ENCODE data around the gene CELF2. TPM values are rescaled to one million over a fixed set of nuclear protein-coding genes. Genes with fewer than 3 reads are reported as not detected.
"Not testable (repeated sequence)": the region's sequence is repeated elsewhere in the genome, so short reads cannot be mapped to it uniquely, and the experiment has no call there.

Gene CELF2
- total RNA-seq, 1 donor from 2014 or later, result 67.5 TPM

DNA sequence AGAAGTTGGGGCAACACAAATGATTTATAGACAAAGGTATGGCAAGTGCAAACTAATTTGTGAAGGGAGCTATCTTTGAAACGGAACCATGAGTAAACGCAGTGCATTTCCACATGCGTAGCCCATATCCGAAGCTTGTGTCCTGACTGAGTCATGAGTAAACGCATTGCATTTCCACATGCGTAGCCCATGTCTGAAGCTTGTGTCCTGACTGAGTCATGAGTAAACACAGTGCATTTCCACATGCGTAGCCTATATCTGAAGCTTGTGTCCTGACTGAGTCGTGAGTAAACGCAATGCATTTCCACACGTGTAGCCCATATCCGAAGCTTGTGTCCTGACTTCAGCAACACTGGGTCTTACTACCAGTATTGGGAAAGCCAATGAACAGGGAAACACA is 95.0 kb downstream of the CELF2 start:
- no peak for DNase-seq (ENCODE audit: low spot score)
- intact Hi-C loops (cut with DNase I), result no loop called here

DNA sequence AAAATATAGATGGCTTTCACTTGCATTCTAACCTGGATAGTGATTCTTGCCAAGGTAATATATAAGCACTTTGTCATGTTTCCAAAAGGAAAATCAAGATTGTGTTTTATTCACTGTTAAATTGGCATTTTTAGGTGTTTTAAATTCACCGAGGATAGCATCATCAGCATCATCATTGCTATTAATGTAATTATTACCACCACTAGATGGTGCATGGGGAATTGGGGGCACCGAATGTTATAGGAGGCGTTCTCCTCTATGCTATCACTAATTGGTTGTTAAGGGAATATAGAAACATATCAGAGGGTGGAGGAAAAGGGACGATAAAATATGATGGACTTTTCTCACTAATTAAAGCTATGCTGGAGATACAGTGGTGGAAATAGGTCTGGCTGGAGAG is 95.5 kb downstream of the CELF2 start:
- intact Hi-C loops (cut with DNase I), result no loop called here
- DNase-seq (ENCODE audit: low spot score), result no peak

DNA sequence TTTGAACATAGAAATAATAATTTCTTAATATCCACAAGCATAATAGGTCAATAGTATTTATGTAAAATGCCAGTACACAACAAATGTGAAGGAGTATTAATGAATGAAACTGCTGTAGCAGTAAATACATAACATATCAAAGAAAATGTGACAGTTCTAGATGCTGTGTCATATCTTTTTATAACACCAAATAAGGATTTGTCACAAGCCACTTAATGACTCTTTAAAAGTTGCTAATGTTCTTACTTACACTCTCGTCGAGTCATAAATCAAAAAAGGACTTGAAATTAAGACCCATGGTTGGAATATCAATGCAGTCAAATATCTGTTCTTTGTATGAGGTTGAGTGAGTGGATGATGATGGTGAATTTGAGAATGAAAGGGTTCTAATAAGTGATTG is 96.6 kb downstream of the CELF2 start:
- intact Hi-C loops (cut with DNase I), result no loop called here
- DNase-seq (ENCODE audit: low spot score), result no peak

DNA sequence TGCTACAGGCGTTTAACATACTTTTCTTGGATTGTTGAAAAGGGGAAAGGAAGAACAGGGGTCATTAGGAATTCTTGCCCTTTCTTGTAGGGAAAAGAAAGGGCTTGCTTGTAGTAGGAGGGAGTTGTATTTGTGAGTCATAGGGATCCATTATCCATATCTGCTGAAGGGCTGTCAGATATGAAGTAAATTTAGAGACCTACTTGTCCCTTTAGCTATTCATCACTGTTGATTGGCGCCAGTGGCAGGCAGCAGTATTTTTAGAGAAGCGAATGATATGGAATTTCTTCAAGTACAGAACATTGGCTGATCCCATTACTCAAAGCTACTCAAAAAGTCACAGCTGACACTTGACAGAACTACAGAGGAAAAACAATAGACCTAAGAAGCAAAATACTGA is 97.7 kb downstream of the CELF2 start:
- DNase-seq (ENCODE audit: low spot score), result no peak
- intact Hi-C loops (cut with DNase I), result loop anchor here (5.0 kb wide), 1 partner anchor 47 kb away; no protein-coding TSS in a partner anchor

DNA sequence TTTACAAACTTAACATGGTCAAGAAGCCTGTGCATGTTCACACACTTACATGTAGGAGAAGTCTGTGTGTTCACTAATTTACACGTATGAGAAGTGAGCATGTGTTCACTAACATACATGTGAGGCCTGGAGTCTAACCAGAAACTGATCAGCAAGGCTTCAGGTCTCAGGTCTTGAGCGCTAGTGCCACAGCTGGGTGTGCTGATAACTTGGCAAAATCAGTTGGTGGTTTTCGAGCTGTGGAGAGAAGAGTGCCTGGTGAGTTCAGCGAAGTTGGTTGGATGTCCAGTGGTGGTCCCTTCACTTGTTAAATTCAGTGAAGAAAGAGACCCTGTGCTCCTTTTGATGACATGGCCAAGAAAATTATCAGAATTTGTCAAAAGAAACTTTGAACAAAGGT is 98.7 kb downstream of the CELF2 start:
- no peak for DNase-seq (ENCODE audit: low spot score)
- intact Hi-C loops (cut with DNase I), result loop anchor here (5.0 kb wide), 1 partner anchor 46 kb away; no protein-coding TSS in a partner anchor

DNA sequence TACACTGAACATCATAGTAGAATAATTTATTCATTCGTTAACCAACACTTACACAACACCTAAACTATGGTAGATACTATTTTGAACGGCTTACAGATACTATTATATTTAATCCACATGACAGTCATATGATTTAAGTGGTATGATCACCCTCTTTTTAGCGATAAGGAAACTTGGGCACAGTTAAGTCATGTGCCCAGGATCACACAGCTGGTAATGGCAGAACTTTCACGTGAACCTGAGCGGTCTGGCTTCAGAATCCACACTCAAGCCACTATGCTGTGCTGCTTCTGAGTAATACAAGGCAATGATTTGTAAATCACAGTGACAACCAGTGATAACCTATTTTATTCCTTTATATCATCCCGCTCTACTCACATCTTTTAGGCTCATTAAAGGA is 99.1 kb downstream of the CELF2 start:
- intact Hi-C loops (cut with DNase I), result loop anchor here (5.0 kb wide), 1 partner anchor 45 kb away; no protein-coding TSS in a partner anchor
- no peak for DNase-seq (ENCODE audit: low spot score)

DNA sequence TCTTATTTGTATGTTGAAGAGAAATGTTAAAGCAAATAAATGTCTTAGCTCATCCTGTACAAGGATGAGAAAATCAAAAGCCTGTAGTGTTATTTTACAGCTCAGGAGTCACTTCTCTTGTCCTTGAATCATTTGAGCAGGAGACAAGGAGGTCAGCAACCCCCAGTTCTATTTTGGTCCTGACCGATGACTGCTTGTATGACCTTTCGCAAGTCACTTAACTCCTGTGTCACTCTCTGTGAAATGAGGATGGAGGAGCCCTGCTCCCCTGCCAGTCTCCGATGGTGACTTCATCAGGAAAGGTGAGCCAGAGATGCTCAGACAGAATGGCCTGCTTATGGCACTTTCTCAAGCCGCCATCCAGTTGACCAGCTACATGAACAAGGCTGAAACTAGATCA is 101.0 kb downstream of the CELF2 start:
- DNase-seq (ENCODE audit: low spot score), result no peak

DNA sequence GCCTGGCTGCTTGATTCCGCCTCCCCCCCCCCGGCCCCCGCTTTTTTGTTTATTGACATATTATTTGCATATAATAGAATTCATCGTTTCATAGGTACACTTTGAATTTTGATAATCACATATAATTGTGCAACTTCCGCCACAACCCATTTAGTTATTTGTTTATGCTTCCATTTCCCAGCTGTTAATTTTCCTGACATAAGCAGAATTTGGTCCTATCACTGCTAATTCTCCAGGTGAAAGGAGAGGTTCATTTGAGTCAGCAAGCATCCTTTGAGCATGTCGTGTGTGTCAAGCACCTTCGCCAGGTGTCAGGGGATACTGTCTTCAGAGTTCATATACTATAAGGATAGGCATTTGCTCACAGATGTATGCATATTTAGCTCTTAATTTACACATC is 102.2 kb downstream of the CELF2 start:
- intact Hi-C loops (cut with DNase I), result loop anchor here (5.0 kb wide), 1 partner anchor 42 kb away; no protein-coding TSS in a partner anchor
- no peak for DNase-seq (ENCODE audit: low spot score)

More for the DNA sequence above, 101.0 kb downstream of the CELF2 start:
- intact Hi-C loops (cut with DNase I), result loop anchor here (5.0 kb wide), 1 partner anchor 44 kb away; no protein-coding TSS in a partner anchor

DNA sequence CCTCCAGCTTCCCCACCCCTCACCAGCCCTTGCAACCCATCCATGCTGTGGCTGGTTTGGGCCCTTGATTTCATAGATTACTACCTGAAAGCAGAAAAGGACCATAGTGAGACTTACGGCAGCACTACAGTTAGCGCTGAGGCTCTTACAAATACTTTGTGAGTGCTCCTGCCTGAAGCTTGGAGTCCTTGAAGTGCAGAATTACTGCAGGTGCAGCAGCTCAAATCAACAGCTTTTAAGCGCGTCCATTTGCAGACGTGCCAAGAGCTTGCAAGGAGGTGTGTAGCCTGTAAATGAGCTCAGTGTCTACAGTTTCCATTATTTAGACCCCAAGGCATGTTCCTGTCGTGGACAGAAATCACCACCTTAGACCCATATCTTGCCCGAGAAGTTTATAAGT is 103.0 kb downstream of the CELF2 start:
- DNase-seq (ENCODE audit: low spot score), result no peak
- intact Hi-C loops (cut with DNase I), result no loop called here

DNA sequence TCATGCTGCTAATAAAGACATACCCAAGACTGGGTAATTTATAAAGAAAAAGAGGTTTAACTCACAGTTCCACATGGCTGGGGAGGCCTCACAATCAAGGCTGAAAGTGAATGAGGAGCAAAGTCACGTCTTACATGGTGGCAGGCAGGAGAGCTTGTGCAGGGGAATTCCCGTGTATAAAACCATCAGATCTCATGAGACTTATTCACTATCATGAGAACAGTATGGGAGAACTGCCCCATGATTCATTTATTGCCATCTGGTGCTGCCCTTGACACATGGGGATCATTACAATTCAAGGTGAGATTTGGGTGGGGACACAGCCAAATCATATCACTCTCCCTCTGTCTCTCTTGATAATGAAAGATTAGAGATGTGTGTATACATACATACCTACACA is 106.2 kb downstream of the CELF2 start:
- intact Hi-C loops (cut with DNase I); DNase-seq (ENCODE audit: low spot score): not testable (repeated sequence)

DNA sequence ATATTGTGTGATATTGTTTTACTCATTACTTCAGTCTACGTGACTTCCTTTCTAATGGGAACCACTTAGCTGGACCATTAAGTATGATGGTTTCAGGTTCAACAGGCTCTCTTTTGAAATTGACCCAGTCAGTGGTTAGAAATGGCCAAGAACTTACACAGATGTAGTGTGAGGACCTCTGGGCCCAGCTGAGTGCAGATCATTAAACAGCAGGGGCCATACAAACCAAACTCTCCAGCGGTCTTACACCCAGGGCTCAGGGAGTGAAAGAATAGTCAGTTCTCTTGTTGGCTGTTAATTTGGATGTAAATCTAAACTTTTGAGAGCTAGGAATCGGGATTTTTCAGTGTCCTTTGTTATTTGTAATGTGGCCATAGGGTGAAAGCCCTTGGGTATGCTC is 107.3 kb downstream of the CELF2 start:
- DNase-seq (ENCODE audit: low spot score), result no peak
- intact Hi-C loops (cut with DNase I), result no loop called here

DNA sequence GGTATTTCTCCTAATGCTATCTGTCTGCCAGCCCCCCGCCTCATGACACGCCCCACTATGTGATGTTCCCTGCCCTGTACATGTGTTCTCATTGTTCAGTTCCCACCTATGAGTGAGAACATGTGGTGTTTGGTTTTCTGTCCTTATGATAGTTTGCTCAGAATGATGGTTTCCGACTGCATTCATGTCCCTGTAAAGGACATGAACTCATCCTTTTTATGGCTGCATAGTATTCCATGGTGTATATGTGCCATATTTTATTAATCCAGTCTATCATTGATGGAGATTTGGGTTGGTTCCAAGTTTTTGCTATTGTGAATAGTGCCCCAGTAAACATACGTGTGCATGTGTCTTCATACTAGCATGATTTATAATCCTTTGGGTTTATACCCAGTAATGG is 109.3 kb downstream of the CELF2 start:
- intact Hi-C loops (cut with DNase I); DNase-seq (ENCODE audit: low spot score): not testable (repeated sequence)

DNA sequence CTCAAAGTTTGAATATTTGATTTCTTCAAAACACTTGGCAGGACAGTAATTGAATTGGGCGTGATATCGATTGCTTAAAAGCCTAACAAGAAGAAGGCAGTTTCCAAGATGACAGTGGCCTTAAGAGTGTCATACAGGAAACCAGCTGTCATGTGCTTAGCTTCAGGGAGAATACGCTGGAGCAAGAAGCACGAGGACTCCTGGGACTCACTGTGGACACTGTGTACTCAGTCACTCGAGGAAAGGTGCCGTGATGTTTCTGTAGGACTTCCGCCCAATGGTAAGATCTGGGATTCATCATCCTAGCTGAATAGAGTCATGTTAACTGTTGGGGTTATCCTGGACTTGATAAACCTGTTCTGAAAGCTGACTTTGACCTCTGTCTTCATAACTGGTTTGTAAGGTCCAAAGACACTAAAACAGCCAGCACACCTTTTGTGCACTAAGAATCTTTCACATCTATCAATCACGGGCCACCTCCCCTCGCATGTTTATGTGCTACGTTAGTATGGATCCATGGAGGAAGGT is 113.5 kb downstream of the CELF2 start:
- intact Hi-C loops (cut with DNase I), result no loop called here

DNA sequence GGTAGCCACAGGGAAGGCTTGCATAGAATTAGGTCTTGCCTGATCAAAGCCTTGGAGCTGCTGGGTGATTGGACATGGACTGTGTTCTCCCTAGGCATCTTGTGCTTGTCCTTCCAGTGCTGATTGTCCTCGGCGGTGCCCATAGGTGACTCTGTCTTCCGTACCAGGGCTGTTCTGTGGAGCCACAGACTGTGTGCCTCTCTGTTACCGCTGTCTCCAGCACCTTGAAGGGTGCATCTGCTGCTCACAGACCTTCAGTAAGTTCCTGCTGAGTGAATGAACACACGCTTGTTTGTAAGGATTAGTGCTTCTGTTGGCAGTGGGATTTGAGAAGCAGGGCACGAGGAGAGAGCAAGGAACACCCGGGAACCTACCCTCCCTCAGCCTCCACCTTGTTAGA is 116.7 kb downstream of the CELF2 start:
- DNase-seq (ENCODE audit: low spot score), result no peak
- intact Hi-C loops (cut with DNase I), result no loop called here

More for the DNA sequence above, 113.5 kb downstream of the CELF2 start:
- DNase-seq (ENCODE audit: low spot score), result no peak

DNA sequence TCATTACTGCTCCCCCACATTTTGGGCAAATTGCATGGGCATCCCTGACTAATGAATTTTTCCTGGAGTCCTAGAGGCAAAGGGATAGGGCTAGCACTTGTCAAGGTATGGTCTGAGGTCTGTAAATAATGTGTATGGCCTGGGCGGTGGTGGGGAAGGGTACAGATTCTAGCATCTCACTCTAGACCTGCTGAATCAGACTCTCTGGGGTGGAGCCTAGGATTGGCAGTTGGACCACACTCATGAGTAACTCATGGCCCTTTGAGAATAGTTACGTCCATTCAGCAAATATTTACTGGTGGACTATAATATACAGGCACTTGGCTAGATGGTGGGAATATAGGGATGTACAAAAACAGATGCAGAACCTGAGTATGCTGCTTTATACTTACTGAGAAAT is 118.0 kb downstream of the CELF2 start:
- DNase-seq (ENCODE audit: low spot score), result no peak
- intact Hi-C loops (cut with DNase I), result no loop called here

DNA sequence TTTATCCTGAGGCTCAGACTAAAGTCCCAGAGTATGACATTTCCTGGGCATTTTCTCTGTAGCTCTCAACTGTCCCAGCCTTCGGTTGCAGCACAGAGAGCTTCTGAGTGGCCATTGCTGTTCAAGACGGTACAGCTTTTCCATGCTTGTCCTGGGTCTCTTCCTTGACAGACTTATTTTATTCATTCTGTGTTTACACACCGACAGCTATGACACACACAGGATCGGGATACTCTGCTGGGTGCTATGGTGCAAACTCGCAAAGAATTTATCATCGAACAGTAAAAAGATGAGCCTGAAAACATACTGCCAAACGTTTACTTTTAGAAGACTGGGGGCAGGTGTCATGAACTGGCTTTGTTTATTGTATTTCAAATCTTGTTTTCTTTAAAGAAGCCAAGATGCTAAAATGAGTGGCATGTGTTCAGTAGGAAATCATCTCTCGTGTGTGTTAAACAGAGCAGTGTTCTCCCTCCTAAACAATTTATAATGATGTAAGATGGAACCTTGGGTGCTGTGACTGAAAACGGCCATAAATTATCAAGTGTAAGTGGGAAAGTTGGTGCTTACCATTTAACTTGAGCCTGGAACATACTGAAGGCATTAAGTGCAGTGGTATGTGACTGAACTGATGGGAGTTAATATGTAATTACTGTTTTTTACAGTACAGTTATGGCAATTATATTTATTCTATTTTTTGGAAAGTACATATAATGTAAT is 120.8 kb downstream of the CELF2 start:
- DNase-seq (ENCODE audit: low spot score), result no peak
- intact Hi-C loops (cut with DNase I), result no loop called here

DNA sequence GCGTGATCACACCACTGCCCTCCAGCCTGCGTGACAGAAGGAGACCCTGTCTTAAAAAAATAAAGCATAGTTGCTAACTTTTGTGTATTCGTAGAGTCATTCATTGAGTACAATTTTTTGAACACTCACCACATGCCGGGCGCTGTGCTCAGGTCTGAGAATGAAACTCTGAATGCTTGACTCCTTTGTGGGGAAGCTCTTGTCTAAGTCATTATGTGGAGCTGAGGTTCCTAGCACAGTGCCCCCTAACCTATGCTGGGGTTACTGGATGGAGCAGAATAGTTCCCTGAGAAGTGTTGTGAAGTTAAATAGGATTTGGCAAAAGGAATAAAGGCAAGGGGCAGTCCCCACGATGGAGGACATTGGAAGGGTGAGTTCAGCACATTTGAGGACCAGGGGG is 123.3 kb downstream of the CELF2 start:
- no peak for DNase-seq (ENCODE audit: low spot score)
- intact Hi-C loops (cut with DNase I), result no loop called here

DNA sequence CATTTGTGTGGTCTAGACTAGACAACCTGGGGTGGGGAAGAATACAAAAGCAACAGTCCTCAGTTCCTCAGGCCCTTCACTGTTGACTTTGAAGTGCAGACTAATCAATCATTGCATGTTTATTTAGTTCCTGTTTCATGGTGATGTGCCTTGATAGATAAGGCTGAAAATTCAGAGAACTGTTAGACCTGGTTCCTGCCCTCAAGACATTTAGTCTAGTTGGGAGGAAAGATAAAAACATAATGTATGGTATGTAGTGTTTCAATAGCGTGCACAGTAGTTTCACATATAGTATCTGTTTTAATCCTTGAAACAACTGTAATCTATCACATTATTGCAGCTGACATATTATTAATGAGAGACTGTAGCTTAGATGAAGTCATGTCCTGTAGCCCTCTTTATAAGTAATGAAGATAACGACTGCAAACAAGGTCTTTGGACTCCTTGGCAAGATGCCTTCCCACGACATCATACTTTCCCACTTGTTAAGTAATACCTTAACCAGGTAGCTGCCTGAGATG is 124.0 kb downstream of the CELF2 start:
- intact Hi-C loops (cut with DNase I), result no loop called here
- no peak for DNase-seq (ENCODE audit: low spot score)

DNA sequence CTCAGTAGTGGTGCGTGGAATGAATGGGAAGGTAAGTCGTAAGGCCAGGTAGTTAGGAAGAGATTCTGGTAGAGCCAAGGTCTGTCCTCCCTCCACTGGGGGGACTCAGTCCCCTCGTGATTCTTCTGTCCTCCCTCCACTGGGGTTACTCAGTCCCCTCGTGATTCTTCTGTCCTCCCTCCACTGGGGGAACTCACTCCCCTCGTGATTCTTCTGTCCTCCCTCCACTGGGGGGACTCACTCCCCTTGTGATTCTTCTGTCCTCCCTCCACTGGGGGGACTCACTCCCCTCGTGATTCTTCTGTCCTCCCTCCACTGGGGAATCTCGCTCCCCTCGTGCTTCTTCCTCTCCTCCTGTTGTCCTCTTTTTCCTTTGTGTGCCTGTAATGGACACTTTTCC is 125.1 kb downstream of the CELF2 start:
- intact Hi-C loops (cut with DNase I), result no loop called here
- DNase-seq (ENCODE audit: low spot score), result no peak

DNA sequence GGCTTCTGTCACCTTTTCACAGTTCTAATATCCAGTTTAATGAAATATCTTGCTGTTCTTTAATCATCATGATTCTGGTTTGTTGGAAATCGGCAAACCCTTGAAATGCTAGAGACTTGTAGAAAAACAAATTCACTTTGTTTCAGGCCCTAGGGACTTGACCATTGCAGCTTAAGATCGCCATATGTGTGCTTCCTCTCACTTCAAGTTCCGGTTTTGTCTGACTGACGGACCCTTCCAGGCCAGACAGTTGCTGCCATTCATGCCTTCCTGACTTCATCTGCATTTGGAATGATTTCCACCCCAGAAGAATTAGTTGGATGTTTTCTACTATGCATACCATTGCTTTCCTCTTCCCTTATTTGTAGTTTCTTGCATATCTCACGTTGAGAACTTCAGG is 125.6 kb downstream of the CELF2 start:
- DNase-seq (ENCODE audit: low spot score), result no peak
- intact Hi-C loops (cut with DNase I), result no loop called here

All from cardiac septum (tissue), 1 donor.